B cell (primary cell): ENCODE measurements around the gene PGA3.

ENCODE experiments used
- EZH2 ChIP-seq: IDR thresholded peaks from 2 replicates; pipeline ENCODE4 v1.6.1; 2012; ENCODE audit warnings: borderline replicate concordance, low read depth, mild to moderate bottlenecking, moderate library complexity, low read length; ENCODE audit not compliant: insufficient read depth, poor library complexity, severe bottlenecking
- TF ChIP-seq, protein P1 (sequence below): fragments of 200-600 bp; IDR thresholded peaks from one replicate; pipeline ENCODE4 v1.8.0; 2022; ENCODE audit warnings: antibody characterized with exemption, mild to moderate bottlenecking

DNA sequence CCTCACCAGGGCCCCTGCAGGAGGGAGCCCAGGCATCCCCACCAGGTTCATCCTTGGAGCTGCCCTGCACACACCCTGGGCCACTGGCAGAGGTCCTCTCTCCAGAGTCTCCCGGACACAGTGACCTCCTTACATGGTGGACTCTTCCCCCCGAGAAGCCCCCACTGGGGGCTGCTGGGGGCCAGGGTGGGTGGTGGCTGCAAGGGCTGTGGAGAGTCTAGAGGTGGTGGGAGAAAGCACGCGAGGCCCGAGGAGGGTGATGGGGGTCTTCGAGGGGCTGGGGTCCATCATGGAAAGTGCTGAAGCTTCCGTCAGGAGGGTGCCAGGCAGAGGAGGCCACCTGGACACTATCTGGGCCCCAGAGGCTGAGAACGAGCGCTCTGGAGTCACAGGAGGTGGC is 55.2 kb downstream of the PGA3 start:
- TF ChIP-seq, protein P1, sequence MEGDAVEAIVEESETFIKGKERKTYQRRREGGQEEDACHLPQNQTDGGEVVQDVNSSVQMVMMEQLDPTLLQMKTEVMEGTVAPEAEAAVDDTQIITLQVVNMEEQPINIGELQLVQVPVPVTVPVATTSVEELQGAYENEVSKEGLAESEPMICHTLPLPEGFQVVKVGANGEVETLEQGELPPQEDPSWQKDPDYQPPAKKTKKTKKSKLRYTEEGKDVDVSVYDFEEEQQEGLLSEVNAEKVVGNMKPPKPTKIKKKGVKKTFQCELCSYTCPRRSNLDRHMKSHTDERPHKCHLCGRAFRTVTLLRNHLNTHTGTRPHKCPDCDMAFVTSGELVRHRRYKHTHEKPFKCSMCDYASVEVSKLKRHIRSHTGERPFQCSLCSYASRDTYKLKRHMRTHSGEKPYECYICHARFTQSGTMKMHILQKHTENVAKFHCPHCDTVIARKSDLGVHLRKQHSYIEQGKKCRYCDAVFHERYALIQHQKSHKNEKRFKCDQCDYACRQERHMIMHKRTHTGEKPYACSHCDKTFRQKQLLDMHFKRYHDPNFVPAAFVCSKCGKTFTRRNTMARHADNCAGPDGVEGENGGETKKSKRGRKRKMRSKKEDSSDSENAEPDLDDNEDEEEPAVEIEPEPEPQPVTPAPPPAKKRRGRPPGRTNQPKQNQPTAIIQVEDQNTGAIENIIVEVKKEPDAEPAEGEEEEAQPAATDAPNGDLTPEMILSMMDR, result no peak
- TF ChIP-seq EZH2, result no peak
